ENCODE measurements around the gene IMPDH1. TPM values are rescaled to one million over a fixed set of nuclear protein-coding genes. Genes with fewer than 3 reads are reported as not detected.
A peak's percentile ranks its signal among the peaks of the same experiment; 100 is the strongest.

The IMPDH1 gene
- total RNA-seq, 1 donor from 2014 or later = 64.3 TPM

DNA sequence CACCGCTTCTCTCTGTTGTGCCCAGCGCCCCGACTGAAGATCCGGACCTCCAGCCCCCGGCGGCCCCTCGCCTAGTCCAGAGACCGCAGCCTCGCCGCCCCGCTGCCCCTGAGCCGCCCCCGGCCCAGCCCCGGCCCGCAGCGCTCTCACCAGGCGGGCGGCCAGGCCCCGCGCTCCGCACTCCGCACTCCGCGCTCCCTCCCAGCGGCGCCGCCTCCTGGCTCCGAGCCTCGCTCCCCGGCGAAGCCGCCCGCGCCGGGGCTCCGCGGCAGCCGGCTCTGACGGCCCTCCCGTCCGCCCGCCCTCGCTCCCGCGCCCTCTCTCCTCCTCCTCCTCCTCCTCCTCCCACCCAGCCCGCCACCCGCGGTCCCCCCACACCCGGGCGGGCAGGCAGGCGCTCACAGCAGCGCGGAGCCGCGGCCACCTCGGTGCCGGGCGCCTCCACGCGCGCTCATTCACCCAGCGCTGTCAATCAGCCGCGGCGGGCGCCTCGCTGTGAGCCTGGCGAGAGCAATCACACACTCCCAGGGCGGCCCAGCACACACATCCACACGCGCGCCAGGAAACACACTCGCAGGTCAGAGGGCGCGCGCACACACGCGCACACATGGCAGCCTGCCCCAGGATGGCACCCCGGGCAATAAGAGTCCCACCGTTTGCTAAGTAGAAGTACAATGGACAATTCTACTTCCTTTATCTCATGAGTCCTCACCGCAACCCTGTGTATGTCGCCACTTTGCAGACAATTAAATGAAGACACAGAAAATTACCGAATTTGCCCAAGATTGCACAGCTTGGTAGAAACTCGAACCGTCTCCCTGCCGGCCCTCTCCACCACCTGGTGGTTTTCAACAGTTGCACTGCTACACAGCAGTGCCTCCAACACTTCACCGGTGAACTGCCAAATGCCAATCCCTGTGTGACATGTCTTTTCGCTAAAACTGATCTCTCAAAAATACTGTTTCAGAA lies 48.1 kb downstream of the IMPDH1 start, which contains the start of gene PRRT4:
Gene PRRT4, minus strand, starts transcription at position 280 of the 969 bp plus-strand sequence.
- TF ChIP-seq, protein P1, sequence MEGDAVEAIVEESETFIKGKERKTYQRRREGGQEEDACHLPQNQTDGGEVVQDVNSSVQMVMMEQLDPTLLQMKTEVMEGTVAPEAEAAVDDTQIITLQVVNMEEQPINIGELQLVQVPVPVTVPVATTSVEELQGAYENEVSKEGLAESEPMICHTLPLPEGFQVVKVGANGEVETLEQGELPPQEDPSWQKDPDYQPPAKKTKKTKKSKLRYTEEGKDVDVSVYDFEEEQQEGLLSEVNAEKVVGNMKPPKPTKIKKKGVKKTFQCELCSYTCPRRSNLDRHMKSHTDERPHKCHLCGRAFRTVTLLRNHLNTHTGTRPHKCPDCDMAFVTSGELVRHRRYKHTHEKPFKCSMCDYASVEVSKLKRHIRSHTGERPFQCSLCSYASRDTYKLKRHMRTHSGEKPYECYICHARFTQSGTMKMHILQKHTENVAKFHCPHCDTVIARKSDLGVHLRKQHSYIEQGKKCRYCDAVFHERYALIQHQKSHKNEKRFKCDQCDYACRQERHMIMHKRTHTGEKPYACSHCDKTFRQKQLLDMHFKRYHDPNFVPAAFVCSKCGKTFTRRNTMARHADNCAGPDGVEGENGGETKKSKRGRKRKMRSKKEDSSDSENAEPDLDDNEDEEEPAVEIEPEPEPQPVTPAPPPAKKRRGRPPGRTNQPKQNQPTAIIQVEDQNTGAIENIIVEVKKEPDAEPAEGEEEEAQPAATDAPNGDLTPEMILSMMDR (conservative IDR thresholded peaks at IDR 0.05; ENCODE audit: low read depth, low read length) = no peak
- no peak for DNase-seq (ENCODE audit: low read depth)
- peak within 1 kb of the TSS; percentile 42 for H3K4me3 ChIP-seq (ENCODE audit: low read depth, low read length)

DNA sequence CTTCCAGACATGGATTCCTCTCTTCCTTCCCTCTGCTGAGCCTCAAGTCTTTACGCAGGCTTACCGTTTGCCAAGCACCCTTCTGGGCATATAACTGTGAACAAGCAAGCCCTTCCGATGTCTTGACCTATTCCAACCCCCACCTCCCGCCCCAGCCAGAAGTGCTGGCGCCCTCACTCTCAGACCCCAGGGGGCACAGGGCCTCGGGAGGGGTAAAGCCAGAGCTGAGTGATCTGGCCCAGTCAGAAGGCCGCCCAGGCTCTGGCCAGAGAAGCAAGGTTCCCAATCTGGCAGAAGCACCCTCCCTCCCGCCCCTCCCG lies 49.5 kb downstream of the IMPDH1 start:
- TF ChIP-seq, protein P1 (conservative IDR thresholded peaks at IDR 0.05; ENCODE audit: low read depth, low read length) = no peak
- H3K4me3 ChIP-seq (ENCODE audit: low read depth, low read length) = no peak overlapping the region
- no peak for DNase-seq (ENCODE audit: low read depth)

DNA sequence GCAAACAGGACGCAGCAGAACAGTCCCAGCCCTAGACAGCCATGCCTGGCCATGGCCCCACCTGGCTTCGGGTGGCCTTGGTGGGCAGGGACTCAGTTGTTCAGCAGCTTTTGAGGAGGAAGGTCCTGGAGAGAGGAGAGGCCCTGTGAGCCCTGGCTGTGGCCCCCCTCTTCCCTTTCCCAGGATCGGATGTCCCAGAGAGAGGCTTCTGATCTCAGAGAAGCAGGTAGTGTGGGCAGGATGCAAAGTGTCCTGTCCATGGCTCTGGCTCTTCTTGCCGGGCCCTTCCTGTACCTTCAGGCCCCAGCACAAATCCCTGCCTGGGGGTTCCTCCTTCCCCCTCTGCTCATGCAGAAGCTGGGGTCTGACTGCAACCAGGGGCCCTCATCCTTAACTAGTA lies 49.8 kb downstream of the IMPDH1 start:
- H3K4me3 ChIP-seq (ENCODE audit: low read depth, low read length) = no peak overlapping the region
- TF ChIP-seq, protein P1 (conservative IDR thresholded peaks at IDR 0.05; ENCODE audit: low read depth, low read length) = no peak
- no peak for DNase-seq (ENCODE audit: low read depth)

DNA sequence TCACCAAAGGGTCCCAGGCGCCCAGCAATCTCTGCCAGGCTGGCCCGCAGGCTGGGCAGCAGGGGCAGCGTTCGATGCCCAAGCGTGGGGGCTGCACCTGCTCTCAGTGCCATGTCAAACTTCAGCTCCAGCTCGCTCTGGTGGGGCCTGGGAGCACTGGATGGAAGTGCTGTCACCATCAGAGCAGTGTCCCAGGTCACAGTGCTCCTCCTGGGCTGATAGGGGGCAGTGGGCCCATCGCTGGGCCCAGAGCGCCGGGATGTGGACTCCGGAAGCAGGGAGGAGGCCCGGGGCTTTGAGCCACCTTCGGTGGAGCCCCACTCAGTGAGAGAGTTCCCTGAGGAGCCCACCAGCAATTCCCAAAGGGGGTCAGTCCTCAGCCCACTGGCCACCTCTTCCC lies 50.4 kb downstream of the IMPDH1 start:
- DNase-seq (ENCODE audit: low read depth) = no peak
- no peak overlapping the region for H3K4me3 ChIP-seq (ENCODE audit: low read depth, low read length)
- TF ChIP-seq, protein P1 (conservative IDR thresholded peaks at IDR 0.05; ENCODE audit: low read depth, low read length) = no peak

DNA sequence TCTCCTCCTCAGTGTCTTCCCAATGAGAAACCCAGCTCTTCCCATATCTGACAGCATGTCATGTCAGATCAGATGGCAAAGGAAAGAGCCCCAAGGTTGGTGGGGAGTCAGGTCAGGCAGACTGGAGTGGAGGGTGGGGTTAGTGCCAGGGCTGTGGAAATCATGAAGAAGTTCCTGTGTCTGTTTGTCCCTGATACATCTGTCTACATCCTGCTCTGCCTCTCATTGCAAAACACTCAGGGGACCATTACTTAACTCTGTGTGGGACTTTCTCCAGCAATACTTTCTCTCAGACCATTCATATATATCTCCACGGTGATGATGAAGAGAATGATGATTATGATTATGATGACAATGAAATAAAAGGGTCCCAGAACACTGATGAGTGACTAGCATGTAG lies 51.5 kb downstream of the IMPDH1 start:
- TF ChIP-seq, protein P1 (conservative IDR thresholded peaks at IDR 0.05; ENCODE audit: low read depth, low read length) = no peak
- no peak for DNase-seq (ENCODE audit: low read depth)
- H3K4me3 ChIP-seq (ENCODE audit: low read depth, low read length) = no peak overlapping the region

DNA sequence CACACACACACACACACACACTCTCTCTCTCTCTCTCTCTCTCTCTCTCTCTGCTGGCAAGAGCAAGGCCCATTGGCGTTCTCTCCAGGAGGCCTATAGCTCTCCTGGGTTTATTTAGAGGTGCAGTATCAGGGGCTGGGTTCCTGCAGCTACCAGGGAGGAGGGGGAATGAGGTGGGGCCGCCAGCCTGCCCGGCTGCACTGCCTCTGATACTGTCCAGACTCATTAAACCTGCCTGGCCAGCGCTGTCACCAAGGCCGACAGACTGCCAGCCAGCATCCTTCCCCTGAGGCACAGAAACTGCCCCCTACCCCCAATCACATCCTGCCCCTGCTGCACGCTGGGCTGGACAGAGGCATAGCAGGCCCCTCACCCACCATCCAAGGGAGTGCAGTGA lies 52.6 kb downstream of the IMPDH1 start:
- TF ChIP-seq, protein P1 (conservative IDR thresholded peaks at IDR 0.05; ENCODE audit: low read depth, low read length) = no peak
- no peak for DNase-seq (ENCODE audit: low read depth)
- no peak overlapping the region for H3K4me3 ChIP-seq (ENCODE audit: low read depth, low read length)
